Measurements from ENCODE around the gene MTHFD1L.

- TF ChIP-seq EP300 (IDR thresholded peaks at IDR 0.05), result no peak
- no peak for TF ChIP-seq CTCF (IDR thresholded peaks at IDR 0.05)
Measured at GRCh38 chr6:151109361-151109760, 243.9 kb downstream of the MTHFD1L start.

Measured in stomach (tissue), 4 donors.